Measurements from ENCODE around the gene TCN1. TPM values are rescaled to one million over a fixed set of nuclear protein-coding genes. Genes with fewer than 3 reads are reported as not detected.
"Not testable (repeated sequence)": the region's sequence is repeated elsewhere in the genome, so short reads cannot be mapped to it uniquely, and the experiment has no call there.

The TCN1 gene
- polyA plus RNA-seq, 3 donors from 2014 or later = not detected

GRCh38 chr11:59877325-59877724, 11.0 kb upstream of the TCN1 start:
- Mint-ChIP-seq H3K36me3 (no peaks in the 10 kb centered on the region), H3K9me3 (no peaks in the 10 kb centered on the region), H3K27me3 (ENCODE audit: low read depth in 3 of 3) (peaks cover 0 to 10% (median 9%) of the 10 kb centered on the region in 3 donors), H3K27ac (no peak overlapping the region), H3K4me1 (no peaks in the 10 kb centered on the region), H3K4me3 (no peak overlapping the region)
- no peak for DNase-seq

- no peak overlapping the region for H3K4me3 Mint-ChIP-seq
- no peak overlapping the region for H3K27ac Mint-ChIP-seq
- H3K27me3 Mint-ChIP-seq (ENCODE audit: low read depth in 3 of 3) = peaks cover 0 to 11% (median 10%) of the 10 kb centered on the region in 3 donors
- no peak for DNase-seq
- no peaks in the 10 kb centered on the region for H3K4me1 Mint-ChIP-seq
- peaks cover 0 to 2% (median under 1%) of the 10 kb centered on the region in 6 donors for H3K9me3 Mint-ChIP-seq
- H3K36me3 Mint-ChIP-seq = no peaks in the 10 kb centered on the region
These were observed 9.7 kb upstream of the TCN1 start for GRCh38 chr11:59875856-59876519.

GRCh38 chr11:59872076-59872475, 5.8 kb upstream of the TCN1 start:
- no peaks in the 10 kb centered on the region for H3K4me1 Mint-ChIP-seq
- DNase-seq = no peak
- peaks cover 0 to 12% (median under 1%) of the 10 kb centered on the region in 6 donors for H3K9me3 Mint-ChIP-seq
- no peak overlapping the region for H3K4me3 Mint-ChIP-seq
- peaks cover 0 to 10% (median 0%) of the 10 kb centered on the region in 3 donors for H3K27me3 Mint-ChIP-seq (ENCODE audit: low read depth in 3 of 3)
- H3K27ac Mint-ChIP-seq = no peak overlapping the region
- H3K36me3 Mint-ChIP-seq = no peaks in the 10 kb centered on the region

GRCh38 chr11:59867946-59868345, 1.7 kb upstream of the TCN1 start:
- Mint-ChIP-seq H3K9me3 (peaks cover 0 to 12% (median under 1%) of the 10 kb centered on the region in 6 donors), H3K27ac (no peak overlapping the region), H3K4me3 (no peak overlapping the region), H3K36me3 (no peaks in the 10 kb centered on the region), H3K4me1 (no peaks in the 10 kb centered on the region), H3K27me3 (ENCODE audit: low read depth in 3 of 3) (peaks cover 2 to 6% (median 5%) of the 10 kb centered on the region in 3 donors)
- DNase-seq = no peak

GRCh38 chr11:59866836-59867235, 549 bp upstream of the TCN1 start:
- H3K27ac Mint-ChIP-seq = no peak overlapping the region
- peaks cover 2 to 8% (median 5%) of the 10 kb centered on the region in 3 donors for H3K27me3 Mint-ChIP-seq (ENCODE audit: low read depth in 3 of 3)
- no peaks in the 10 kb centered on the region for H3K4me1 Mint-ChIP-seq
- no peak for DNase-seq
- H3K4me3 Mint-ChIP-seq = no peak overlapping the region
- H3K36me3 Mint-ChIP-seq = no peaks in the 10 kb centered on the region
- peaks cover 0 to 12% (median under 1%) of the 10 kb centered on the region in 6 donors for H3K9me3 Mint-ChIP-seq

- no peak overlapping the region for H3K4me3 Mint-ChIP-seq
- DNase-seq = no peak
- H3K4me1 Mint-ChIP-seq = no peaks in the 10 kb centered on the region
- no peaks in the 10 kb centered on the region for H3K36me3 Mint-ChIP-seq
- H3K27me3 Mint-ChIP-seq (ENCODE audit: low read depth in 3 of 3) = peaks cover 2 to 5% (median 3%) of the 10 kb centered on the region in 3 donors
- H3K9me3 Mint-ChIP-seq = peaks cover 0 to 9% (median 0%) of the 10 kb centered on the region in 6 donors
- no peak overlapping the region for H3K27ac Mint-ChIP-seq
These were observed 1.3 kb downstream of the TCN1 start for GRCh38 chr11:59865031-59865430.

GRCh38 chr11:59862252-59862651, 4.0 kb downstream of the TCN1 start:
- H3K4me3 Mint-ChIP-seq = no peak overlapping the region
- H3K27ac Mint-ChIP-seq = no peak overlapping the region
- no peak for DNase-seq
- H3K9me3 Mint-ChIP-seq = peaks cover 0 to 2% (median 0%) of the 10 kb centered on the region in 6 donors
- H3K27me3 Mint-ChIP-seq (ENCODE audit: low read depth in 3 of 3) = peaks cover 3 to 5% (median 3%) of the 10 kb centered on the region in 3 donors
- H3K36me3 Mint-ChIP-seq = no peaks in the 10 kb centered on the region
- H3K4me1 Mint-ChIP-seq = peaks cover 18 to 20% of the 10 kb centered on the region in 2 donors

GRCh38 chr11:59859673-59860072, 6.6 kb downstream of the TCN1 start:
- peaks cover 20% of the 10 kb centered on the region in 2 donors for H3K4me1 Mint-ChIP-seq
- H3K36me3 Mint-ChIP-seq = no peaks in the 10 kb centered on the region

GRCh38 chr11:59857439-59858434, 8.6 kb downstream of the TCN1 start:
- Mint-ChIP-seq H3K4me3 (peak overlapping the region; percentile 0 to 29 (median 21)), H3K27me3 (ENCODE audit: low read depth in 3 of 3) (peaks cover 2 to 5% (median 3%) of the 10 kb centered on the region in 3 donors), H3K27ac (peak overlapping the region in 3 of 6 donors; percentile 30 to 53 (median 52)), H3K36me3 (no peaks in the 10 kb centered on the region), H3K4me1 (peaks cover 20% of the 10 kb centered on the region in 2 donors), H3K9me3 (no peaks in the 10 kb centered on the region)
- DNase-seq = no peak

More at GRCh38 chr11:59859673-59860072, 6.6 kb downstream of the TCN1 start:
- H3K4me3 Mint-ChIP-seq = no peak overlapping the region
- H3K27ac Mint-ChIP-seq = peak overlapping the region in 1 of 6 donors; percentile 12
- no peaks in the 10 kb centered on the region for H3K9me3 Mint-ChIP-seq
- no peak for DNase-seq
- peaks cover 2 to 3% (median 2%) of the 10 kb centered on the region in 3 donors for H3K27me3 Mint-ChIP-seq (ENCODE audit: low read depth in 3 of 3)

GRCh38 chr11:59854871-59855270, 11.4 kb downstream of the TCN1 start:
- Mint-ChIP-seq H3K27ac (no peak overlapping the region), H3K27me3 (ENCODE audit: low read depth in 3 of 3) (peaks cover 0 to 7% (median 2%) of the 10 kb centered on the region in 3 donors), H3K4me3 (no peak overlapping the region), H3K9me3 (no peaks in the 10 kb centered on the region), H3K4me1 (peaks cover 20% of the 10 kb centered on the region in 2 donors), H3K36me3 (no peaks in the 10 kb centered on the region)
- no peak for DNase-seq

- not testable (repeated sequence) for H3K4me3 Mint-ChIP-seq; H3K9me3 Mint-ChIP-seq; H3K4me1 Mint-ChIP-seq; DNase-seq; H3K27me3 Mint-ChIP-seq (ENCODE audit: low read depth in 3 of 3); H3K36me3 Mint-ChIP-seq; H3K27ac Mint-ChIP-seq
These were observed 14.9 kb downstream of the TCN1 start for GRCh38 chr11:59851416-59851815.

- not testable (repeated sequence) for H3K4me1 Mint-ChIP-seq; H3K4me3 Mint-ChIP-seq; DNase-seq; H3K36me3 Mint-ChIP-seq; H3K27ac Mint-ChIP-seq; H3K9me3 Mint-ChIP-seq; H3K27me3 Mint-ChIP-seq (ENCODE audit: low read depth in 3 of 3)
These were observed 16.7 kb downstream of the TCN1 start for GRCh38 chr11:59849551-59849950.

- DNase-seq = no peak
- no peak overlapping the region for H3K4me3 Mint-ChIP-seq
- no peaks in the 10 kb centered on the region for H3K36me3 Mint-ChIP-seq
- H3K9me3 Mint-ChIP-seq = no peaks in the 10 kb centered on the region
- H3K4me1 Mint-ChIP-seq = no peaks in the 10 kb centered on the region
- no peak overlapping the region for H3K27ac Mint-ChIP-seq
- peaks cover 1 to 8% (median 3%) of the 10 kb centered on the region in 3 donors for H3K27me3 Mint-ChIP-seq (ENCODE audit: low read depth in 3 of 3)
These were observed 17.2 kb downstream of the TCN1 start for GRCh38 chr11:59849129-59849528.

GRCh38 chr11:59848439-59848838, 17.8 kb downstream of the TCN1 start:
- not testable (repeated sequence) for H3K27ac Mint-ChIP-seq; H3K27me3 Mint-ChIP-seq (ENCODE audit: low read depth in 3 of 3); DNase-seq; H3K4me1 Mint-ChIP-seq; H3K9me3 Mint-ChIP-seq; H3K4me3 Mint-ChIP-seq; H3K36me3 Mint-ChIP-seq

Data from immature natural killer cell (primary cell).